Inferior parietal cortex (tissue), 1 donor: ENCODE results near the gene CLIP1.
"Not testable (repeated sequence)": the region's sequence is repeated elsewhere in the genome, so short reads cannot be mapped to it uniquely, and the experiment has no call there.

Source experiments
- DNase-seq: peaks from one replicate; pipeline ENCODE4 v3.0.0-alpha.2; 2016; ENCODE audit errors: extremely low spot score

CLIP1 gene

GRCh38 chr12:122395319-122395718 lies 27.1 kb downstream of the CLIP1 start:
- no peak for DNase-seq

- no peak for DNase-seq
Observed at GRCh38 chr12:122394626-122395194, 27.8 kb downstream of the CLIP1 start.

GRCh38 chr12:122393817-122394216 lies 28.7 kb downstream of the CLIP1 start:
- DNase-seq: no peak

GRCh38 chr12:122392411-122392810 lies 30.1 kb downstream of the CLIP1 start:
- DNase-seq: no peak

DNA sequence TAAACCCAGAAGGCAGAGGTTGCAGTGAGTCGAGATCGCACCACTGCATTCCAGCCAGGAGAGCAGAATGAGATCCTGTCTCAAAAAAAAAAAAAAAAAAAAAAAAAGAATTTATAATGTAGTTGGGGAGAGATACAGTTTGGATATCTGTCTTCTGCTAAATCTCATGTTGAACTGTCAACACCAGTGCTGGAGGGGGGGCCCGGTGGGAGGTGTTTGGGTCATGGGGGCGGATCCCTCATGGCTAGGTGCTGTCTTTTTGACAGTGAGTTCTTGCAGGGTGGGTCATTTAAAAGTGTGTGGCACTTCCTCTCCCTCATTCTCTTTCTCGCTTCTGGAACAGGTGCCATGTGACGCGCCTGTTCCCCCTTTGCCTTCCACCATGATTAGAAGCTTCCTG lies 32.8 kb downstream of the CLIP1 start:
- no peak for DNase-seq

DNA sequence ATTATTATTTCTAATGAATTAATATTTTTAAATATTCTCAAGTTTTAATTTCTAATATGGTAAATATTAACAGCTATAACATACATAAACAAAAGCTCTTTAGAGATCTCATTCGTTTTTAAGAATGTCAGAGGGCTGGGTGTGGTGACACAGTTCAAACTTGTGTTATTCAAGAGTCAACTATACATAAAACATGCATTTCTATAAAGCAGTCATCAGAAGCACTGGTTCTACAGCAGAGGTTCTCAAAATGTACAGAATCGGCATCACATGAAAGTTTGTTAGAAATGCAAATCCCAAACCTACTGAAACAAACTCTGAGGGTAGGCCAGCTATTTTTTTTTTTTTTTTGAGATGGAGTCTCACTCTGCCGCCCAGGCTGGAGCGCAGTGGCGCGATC lies 34.6 kb downstream of the CLIP1 start:
- DNase-seq: no peak

GRCh38 chr12:122385171-122386016 lies 37.1 kb downstream of the CLIP1 start:
- DNase-seq: no peak

GRCh38 chr12:122382919-122383350 lies 39.5 kb downstream of the CLIP1 start:
- no peak for DNase-seq

- no peak for DNase-seq
Observed at GRCh38 chr12:122381021-122381420, 41.4 kb downstream of the CLIP1 start.

DNA sequence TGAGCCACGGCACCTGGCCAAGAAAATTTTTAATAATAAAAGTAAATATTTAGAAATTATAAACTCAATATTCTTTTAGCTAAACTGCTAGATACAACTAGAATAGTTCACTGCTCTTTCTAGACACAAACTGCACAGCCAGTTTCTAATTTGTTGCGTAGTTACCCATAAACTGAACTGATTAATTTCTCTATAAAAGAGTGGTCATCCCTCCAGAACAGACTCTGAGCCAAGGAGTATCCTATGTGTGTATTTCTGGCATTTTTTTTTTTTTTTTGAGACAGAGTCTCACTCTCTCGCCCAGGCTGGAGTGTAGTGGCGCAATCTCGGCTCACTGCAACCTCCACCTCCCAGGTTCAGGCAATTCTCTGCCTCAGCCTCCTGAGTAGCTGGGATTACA lies 45.7 kb downstream of the CLIP1 start:
- not testable (repeated sequence) for DNase-seq

DNA sequence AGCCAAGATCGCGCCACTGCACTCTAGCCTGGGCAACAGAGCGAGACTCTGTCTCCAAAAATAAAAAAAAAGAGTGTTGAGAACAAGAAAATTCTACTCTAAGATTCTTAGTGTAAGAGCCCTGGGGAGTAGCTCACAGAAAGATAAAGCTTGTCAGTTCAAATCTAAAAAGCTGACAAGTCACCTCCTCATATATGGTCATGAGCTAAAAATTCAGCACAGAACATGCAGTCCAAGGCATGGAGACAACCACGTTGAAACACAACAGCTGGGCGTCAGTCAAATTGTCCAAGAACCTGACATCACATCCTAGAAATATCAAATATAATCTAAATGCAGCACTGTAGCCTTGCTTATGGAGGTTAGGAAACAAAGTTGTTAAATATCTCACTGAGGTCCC lies 47.8 kb downstream of the CLIP1 start:
- DNase-seq: peak; percentile 42

DNA sequence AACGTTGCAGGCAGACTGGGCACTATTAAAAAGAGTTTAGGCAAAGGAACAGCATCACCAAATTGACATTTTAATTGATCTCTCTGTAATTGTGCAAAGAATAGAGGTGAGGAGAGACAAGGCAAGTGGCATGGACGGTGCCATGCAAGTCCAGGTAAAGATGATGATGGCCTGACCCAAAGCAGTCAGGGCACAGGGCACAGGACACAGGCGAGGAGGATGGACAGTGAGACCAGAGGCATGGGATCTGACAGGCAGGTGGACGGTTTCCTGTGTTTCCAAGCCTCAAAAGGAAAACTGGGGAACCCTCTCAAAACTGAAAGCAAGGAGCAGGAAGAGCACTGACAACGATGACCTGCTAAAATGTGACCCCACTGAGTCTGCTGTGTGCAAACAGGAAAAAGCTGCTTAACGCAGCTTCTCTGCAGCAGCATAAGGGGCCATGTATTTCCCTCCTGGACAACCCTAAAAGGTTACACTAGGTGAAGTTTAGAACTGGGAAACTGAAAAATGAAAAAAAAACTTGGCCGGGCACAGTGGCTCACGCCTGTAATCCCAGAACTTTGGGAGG lies 50.9 kb downstream of the CLIP1 start:
- DNase-seq: no peak

DNA sequence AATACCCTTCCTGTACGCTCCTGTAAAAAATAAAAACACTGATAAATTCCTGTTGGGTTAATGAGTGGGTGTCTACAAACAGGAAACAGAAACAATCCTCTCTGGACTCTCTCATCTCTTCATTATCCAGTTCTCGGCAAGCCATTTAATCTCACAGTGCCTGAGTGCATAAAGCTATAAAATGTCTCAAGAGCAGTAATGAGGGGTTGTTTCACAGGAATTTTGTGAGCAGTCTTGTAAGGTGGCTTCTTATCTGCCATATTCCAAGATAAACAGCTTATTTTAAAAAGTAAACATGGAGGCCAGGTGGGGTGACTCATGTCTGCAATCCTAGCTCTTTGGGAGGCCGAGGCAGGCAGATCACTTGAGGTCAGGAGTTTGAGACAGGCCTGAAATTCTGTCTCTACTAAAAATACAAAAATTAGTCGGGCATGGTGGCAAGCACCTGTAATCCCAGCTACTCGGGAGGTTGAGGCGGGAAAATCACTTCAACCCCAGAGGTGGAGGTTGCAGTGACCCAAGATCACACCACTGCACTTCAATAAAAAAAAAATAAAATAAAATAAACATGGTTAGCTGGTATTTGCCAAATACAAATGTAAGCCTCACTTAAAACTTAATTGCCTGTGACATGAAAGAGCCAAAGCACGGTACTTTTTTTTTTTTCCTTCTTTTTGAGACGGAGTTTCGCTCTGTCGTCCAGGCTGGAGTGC lies 54.0 kb downstream of the CLIP1 start:
- DNase-seq: no peak

GRCh38 chr12:122367632-122368031 lies 54.8 kb downstream of the CLIP1 start:
- DNase-seq: not testable (repeated sequence)

DNA sequence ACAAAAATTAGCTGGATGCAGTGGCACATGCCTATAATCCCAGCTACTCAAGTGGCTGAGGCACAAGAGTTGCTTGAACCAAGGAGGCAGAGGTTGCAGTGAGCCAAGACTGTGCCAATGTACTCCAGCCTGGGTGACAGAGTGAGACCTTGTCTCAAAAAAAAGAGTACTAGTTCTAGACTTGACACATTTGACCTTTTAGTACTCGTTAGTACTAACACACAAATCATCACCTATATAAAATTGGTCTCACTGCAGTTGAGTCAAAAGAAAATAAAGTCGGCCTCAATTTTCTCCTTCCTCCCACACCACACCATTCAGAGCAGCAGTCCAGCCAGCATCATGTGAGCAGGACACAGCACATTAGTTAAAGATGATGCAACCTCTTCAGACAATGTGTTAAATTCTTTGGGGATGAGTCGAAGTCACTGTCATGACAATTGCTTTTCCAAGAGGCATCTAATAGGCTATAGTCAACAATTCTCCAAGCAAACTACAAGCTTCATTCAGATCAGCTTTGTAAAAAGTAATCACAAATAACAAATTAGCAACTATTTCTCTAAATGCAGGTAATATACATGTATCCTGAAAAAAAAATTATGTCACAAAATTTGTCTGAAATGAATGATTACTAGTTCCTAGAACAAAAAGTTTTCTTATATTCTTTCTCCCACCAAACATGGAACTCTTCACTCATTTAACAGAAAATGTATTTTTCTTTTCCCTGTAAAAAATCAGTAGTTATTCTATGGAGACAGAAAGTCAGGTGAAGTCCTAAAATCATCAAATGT lies 55.6 kb downstream of the CLIP1 start:
- DNase-seq: peak; percentile 43

- DNase-seq: not testable (repeated sequence)
Observed at GRCh38 chr12:122365226-122365625, 57.2 kb downstream of the CLIP1 start.

GRCh38 chr12:122363782-122364181 lies 58.7 kb downstream of the CLIP1 start:
- no peak for DNase-seq

GRCh38 chr12:122362755-122363154 lies 59.7 kb downstream of the CLIP1 start:
- DNase-seq: no peak

DNA sequence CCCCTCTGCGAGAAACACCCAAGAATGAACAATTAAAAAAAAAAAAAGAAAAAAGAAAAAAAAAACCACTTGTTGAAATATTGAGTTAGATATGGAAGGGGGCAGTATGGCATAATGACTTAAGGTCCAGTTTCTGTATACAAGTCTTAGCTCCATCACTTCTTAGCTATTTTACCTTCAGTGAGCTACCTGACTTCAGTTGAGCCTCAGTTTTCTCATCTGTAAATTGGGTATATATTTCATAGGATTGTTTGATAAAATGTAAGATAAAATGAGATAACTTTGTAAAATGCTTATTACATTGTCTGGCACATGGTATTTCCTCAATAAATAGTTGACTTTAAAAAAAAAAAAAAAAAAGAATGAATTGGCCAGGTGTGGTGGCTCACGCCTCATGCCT lies 64.1 kb downstream of the CLIP1 start:
- not testable (repeated sequence) for DNase-seq

DNA sequence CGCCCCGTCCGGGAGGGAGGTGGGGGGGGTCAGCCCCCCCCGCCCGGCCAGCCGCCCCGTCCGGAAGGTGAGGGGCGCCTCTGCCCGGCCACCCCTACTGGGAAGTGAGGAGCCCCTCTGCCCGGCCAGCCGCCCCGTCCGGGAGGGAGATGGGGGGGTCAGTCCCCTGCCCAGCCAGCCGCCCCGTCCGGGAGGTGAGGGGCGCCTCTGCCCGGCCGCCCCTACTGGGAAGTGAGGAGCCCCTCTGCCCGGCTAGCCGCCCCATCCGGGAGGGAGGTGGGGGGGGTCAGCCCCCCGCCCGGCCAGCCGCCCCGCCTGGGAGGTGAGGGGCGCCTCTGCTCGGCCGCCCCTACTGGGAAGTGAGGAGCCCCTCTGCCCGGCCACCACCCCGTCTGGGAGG lies 64.9 kb downstream of the CLIP1 start:
- DNase-seq: not testable (repeated sequence)

GRCh38 chr12:122356991-122357390 lies 65.5 kb downstream of the CLIP1 start:
- DNase-seq: not testable (repeated sequence)
